ENCODE data around the gene AGBL1. TPM values are rescaled to one million over a fixed set of nuclear protein-coding genes. Genes with fewer than 3 reads are reported as not detected.
A peak's percentile ranks its signal among the peaks of the same experiment; 100 is the strongest.

The AGBL1 gene
- 11.7 TPM for polyA plus RNA-seq (ENCODE audit: insufficient read length)

GRCh38 chr15:86079508-86080266 lies at the start of gene AGBL1:
AGBL1 (plus strand) TSS chr15:86079871.
- no peak for DNase-seq

GRCh38 chr15:86034904-86035303 lies 44.8 kb upstream of the AGBL1 start:
- DNase-seq, result no peak

DNA sequence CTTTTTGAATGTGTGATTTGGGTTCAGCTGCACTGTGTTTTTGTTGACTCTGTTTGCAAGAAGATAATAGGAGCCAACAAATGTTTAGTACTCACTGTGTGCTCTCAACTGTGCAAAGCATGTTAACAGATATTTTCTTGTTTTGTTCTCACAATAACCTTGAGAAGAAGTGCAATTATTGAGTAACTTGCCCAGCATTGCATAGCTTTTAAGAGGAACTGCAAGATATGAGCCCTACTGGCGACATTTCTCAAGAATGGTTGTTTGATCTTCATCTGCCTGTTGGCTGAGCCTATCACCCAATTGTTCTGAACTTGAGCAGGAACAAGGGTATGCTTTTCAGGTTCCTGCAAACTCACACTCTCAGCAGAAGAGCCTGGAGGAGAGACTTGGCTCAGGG lies 43.4 kb upstream of the AGBL1 start:
- DNase-seq, result no peak

- no peak for DNase-seq
Observed at GRCh38 chr15:86038491-86038890, 41.2 kb upstream of the AGBL1 start.

GRCh38 chr15:86040356-86041033 lies 39.2 kb upstream of the AGBL1 start:
- DNase-seq, result no peak

DNA sequence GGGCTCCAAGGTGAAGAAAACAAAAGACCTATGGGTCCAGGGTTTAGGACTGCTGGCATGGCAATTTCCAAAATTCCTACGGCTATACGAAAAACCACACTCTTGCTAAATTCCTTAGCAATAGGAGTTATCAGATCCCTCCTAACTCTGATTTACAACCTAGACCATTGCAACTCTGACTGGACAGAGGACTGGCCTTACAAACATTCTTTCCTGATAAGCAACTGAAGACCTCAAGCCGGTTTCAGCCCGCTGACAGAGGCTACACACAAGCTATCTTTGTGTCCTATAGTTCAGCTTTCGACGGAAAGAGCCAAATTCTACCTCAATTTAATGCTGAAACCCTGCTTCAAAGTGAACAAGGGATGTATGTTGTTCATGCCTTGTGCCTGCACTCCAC lies 38.3 kb upstream of the AGBL1 start:
- no peak for DNase-seq

DNA sequence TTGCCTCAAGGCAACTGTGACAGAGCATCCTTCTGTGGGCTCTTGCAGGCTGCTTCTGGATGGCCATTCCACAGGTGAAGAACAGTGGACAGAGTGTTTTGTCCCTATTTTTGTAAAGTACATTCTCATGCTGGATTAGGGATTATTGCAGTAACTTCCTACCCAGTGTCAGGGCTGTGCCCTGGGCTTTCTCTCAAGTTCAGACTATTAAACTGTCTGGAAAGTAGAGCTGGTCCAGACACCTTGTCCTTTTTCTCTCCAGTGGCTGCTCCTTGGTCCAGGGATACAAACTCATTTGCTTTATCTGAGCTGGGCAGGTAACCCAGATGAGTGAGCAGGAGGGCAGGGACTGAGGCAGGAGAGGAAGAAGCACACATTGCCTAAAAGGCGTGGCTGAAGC lies 37.4 kb upstream of the AGBL1 start:
- no peak for DNase-seq

DNA sequence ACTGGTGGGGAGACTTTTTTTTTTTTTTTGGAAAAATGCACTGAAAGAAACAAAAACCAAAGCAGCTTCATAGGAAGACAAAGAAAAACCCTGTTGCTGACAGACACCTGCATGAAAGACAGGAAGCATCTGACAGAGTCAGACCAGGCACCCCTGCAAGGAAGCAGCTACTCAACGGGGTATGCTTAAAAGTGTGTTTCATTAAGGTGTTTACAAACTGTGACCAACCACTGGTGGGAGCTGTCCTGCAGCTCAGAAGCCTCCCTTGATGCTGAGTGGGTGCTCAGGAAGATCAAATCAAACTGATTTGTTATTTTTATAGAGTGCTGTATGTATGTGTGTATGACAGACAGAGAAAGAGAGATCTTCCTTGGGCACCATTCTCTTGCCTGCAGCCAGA lies 34.7 kb upstream of the AGBL1 start:
- DNase-seq, result no peak

GRCh38 chr15:86054338-86054737 lies 25.3 kb upstream of the AGBL1 start:
- no peak for DNase-seq

DNA sequence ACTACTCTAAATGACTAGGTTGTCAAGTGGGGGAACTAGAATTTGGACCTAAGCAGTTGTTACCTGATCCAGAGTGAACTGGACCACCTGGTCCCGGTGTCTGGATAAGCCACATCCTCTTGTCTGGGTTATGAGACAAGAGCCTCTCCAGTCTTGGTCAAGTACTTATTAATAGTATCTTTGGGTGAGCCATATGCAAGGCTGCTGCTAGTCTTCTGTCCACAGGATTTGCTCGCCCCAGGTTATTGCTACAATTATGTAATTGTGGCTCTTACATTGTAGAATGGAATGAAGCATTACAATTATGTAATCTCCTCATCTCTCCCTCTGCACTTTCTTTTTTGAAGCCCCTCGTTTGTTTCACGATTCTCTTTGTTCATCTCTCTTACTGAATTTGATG lies 24.0 kb upstream of the AGBL1 start:
- DNase-seq, result no peak

GRCh38 chr15:86059851-86060250 lies 19.8 kb upstream of the AGBL1 start:
- DNase-seq, result no peak

DNA sequence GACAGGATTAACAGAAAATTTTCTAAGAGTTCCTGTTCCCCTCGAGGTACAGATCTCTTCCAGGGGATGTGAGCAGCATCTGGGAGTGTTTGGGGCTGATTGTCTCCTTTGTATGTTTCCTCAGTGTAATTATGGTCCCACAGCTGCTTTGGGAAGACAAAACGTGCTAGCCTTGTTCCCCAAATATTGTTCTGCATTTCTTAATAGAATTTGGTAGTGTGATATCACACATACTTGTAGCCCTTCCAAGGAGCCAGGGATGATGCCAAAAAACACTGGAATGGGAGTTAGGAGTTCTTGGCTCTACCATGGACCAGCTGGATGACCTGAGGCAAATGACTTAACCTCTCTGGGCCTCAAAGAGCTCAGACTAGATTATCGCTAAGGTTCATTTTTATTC lies 19.0 kb upstream of the AGBL1 start:
- DNase-seq, result peak; percentile 44

DNA sequence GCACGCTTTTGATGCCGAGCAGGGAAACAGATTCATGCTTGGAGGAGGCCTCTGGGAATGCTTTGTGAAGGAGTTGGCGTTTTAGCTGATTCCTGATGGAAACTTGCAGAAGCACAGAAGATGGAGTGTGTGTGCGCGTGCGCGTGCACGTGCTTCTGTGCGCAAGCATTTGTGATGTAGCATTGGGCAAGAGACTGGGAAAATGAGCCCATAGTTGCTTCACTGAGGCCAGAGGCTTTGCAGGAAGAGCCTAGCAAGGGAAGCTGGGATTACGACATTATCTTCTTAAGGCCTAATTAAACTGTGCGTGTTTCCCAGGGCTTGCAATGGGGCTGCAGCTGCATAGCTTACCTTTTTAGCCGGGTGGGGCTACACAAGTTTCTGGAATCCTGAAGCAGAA lies 18.1 kb upstream of the AGBL1 start:
- peak; percentile 61 for DNase-seq

GRCh38 chr15:86062646-86063243 lies 16.9 kb upstream of the AGBL1 start:
- DNase-seq, result no peak

- no peak for DNase-seq
Observed at GRCh38 chr15:86063356-86064095, 16.1 kb upstream of the AGBL1 start.

DNA sequence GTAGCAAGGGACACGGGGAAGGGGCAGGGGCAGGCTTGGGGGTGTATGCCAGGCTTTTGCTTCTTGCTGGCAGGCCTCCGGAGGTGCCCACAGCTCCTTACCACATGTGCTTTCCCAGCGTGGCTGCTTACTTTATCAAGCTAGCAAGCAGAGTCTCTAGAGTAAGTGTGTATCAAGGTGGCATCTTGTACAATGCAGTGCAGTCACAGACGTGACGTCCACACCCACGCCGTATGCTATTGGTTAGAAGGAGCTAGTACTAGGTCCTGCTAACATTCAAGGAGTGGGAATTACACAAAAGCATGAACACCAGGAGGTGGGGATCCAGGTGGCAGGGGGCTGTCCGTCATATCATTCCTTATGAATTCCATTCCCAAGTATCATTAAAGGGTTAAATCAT lies 15.3 kb upstream of the AGBL1 start:
- DNase-seq, result no peak

DNA sequence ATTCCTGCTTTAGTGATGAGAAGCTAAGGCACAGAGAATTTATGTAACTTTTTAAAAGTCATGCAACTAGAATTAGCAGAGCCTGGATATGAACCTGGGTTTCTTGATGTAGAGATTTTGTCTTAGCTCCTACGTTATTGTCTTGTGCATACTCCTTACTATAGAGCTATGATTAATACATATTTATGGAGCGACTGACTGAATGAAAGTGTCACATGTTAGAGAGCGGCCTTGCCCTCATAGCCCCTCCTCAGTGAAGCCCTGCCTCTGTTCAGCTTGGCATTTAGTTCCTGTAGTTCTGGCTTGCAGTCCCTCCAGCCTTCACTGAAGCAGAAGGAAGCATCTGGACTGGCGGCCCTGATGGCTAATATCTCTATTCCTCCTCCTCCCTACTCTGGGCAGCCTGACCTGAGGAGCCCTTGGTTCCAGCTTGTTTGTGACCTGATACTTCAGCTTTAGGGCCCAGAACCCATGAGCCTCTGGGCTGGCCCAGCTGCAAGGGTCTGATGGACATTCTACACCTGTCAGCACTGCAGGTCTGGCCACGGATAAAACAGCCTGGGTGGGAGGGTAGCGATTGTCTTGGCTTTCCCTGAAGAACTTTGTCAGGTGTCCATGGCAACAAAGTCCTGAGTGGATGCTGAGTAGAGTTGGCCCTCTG lies 13.4 kb upstream of the AGBL1 start:
- no peak for DNase-seq

GRCh38 chr15:86073281-86073680 lies 6.4 kb upstream of the AGBL1 start:
- DNase-seq, result no peak

DNA sequence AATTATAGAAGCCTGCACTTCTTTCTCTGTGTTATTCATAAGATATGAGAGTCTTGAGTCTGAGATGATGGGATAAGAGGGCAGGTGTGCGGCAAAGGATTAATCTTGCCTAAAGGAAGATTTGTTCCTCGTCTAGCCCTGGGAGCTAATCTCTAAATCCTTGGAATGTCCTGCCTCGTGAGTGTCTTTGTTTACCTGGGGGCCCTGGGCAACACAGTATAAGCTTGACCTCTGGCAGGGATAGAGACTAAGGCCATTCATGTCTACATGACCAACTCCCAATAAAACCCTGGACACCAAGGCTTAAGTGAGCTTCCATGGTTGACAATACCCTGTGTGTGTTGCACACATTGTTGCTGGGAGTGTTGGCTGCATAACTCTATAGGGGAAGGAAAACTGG lies 3.2 kb upstream of the AGBL1 start:
- no peak for DNase-seq

DNA sequence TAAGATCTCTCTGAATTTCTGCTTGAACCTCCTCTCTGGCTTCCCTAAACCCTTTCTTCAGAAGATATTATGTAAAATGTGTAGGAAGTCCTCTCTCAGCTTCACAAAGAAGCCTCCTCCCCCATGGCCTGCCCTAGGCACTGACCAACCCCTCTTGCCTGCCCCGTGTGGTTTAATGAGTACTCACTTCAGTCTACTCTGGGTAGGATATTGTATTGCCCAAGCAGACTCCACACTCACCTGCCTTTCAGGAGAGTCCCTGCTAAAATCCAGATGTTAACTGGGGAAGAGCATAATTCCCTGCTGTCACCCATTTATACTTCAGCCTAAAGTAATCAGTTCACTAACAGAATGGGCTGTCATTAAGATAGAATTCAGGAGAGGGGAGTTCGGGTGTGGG lies 2.6 kb upstream of the AGBL1 start:
- DNase-seq, result no peak

DNA sequence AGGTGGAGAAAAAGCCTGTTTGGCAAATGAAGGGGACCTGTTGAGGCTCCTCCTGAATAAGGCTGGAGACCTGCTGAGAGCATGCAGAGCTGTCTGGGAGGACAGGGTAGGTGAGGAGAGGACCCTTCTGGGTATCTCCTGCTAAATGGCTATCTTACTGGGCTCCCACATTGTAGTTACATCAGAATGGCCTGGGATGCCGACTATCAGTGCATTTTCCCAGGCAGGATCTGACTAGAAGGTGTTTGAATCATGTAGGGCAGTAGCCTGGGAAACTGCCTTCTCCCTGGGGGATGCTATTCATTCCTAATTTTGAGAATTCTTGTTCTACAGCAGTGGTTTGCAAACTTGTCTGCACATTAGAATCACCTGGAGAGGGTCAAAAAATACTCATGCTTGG lies 631 bp downstream of the AGBL1 start:
- DNase-seq, result no peak

- no peak for DNase-seq
Observed at GRCh38 chr15:86082619-86083380, 3.1 kb downstream of the AGBL1 start.
